GM18508 (cell line): ENCODE results near the gene PHACTR4.
"Not testable (repeated sequence)": the region's sequence is repeated elsewhere in the genome, so short reads cannot be mapped to it uniquely, and the experiment has no call there.

Experiments
- ATAC-seq: cut with Tn5 transposase; IDR thresholded peaks from one replicate; pipeline ENCODE4 v1.9.1; 2021; ENCODE audit warnings: moderate number of reproducible peaks; ENCODE audit not compliant: insufficient read depth, unreplicated experiment

PHACTR4 gene

DNA sequence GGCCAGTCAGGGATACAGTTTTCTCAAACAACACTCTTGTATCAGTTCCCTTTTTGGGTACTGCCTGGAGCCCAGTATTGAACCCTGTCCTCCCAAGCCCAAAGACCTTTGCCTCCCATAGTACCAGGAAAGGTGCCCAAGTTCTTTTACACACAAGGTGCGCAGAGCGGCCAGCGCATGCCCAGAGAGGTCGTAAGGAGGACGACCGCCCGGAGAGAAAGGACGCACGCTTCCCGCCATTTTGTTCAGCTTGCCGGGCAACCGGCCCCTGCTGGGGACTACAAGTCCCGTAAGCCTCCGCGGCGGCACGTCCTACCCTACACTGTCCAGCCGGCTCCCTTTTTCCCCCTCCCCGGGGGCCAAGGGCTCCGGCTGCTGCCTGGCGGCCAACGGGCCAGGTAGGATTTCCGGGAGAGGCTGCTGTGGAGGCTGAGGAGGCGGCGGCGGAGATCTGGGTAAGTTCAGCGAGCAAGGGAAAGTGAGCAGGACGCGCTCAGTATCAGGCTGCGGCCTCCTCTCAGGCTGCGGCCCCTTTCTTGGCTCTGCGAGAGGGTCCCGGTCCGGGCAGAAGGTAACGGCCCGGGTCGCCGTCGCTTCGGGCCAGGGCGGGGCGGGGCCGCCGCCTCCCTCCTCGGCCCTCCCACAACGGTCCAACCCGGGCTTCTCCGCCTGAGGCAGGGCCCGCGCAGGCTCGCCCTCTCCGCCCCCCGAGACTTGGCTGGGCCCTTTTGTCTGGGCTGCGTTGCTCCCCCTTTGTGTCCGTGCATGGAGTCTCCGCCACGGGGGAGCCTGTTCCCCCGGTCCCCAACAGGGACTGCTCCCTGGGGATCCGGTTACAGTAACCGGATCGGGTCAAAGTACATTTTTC, at the start of gene PHACTR4:
TSS of gene PHACTR4 (plus strand) at position 370 of the 868 bp plus-strand sequence. CDS start 37,708 bp downstream, outside the sequence.
- ATAC-seq = peak; percentile 58

DNA sequence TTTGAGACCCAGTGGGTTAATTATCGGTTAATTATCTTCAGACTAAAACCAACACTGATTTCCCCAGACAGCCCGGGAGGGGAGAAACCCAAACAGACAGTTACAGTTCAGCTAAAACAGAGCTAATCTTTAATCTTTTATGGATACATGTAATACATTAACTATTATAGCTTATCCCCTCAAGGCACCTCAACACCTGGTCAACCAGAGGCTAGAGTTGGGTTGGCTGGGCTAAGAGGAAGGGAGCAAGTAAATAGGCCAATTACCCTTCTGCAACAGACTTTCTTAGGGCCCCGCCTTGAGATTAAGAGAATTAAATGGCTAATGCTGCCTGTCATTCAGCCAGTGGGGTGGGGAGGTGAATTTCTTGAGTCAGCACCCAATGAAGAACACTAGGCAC, 47.3 kb upstream of the PHACTR4 start:
- ATAC-seq = no peak

DNA sequence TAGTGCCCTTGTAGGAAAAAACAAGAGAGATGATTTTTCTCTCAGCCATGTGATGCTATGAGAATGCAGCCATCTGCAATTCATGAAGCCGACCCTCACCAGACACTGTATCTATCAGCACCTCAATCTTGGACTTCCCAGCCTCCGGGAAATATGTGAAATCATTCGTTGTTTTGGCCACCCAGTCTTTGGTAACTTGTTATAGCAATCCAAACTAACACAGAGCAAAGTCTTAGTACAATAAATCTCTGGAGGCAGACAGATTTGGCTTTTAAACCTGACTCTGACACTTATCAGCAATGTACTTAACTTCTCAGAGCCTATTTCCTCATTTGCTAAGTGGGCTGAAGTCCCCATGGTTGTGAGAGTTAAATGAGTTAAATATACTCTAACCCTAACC, 45.8 kb upstream of the PHACTR4 start:
- ATAC-seq = no peak

DNA sequence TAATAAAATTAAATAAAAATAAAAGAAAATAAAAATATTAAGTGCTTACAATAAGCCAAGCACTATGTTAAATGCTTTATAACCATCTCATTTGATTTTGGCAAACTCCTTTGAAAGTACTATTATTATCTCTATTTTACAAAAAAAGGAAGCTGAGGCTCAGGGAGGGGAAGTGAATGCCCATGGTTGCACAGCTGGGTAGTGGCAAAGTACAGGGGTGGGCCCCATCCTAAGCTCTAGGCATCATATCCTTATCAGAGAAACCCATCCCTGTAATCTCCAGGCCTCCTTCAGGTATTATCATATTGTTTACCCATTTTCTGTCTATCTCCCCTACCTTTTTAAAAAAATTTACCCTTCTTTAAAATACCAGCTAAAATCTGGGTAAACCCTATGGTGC, 43.0 kb upstream of the PHACTR4 start:
- no peak for ATAC-seq

DNA sequence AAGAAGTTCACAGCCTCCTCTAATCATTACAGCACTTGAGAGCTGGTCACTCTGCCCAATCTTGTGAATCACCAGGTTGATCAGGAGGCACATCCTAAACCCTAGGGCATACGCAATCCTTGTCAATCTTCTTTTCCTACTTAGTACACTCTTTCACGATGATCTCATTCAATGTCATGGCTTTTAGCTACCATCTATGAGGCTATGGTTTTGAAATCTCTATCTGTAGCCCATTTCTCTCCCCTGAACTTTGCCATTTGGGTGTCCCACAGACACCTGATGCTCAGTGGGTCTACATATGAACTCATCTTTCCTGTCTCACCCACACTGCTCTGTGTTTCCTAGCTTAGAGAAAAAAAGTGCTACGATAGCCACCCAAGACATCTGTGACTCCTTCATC, 42.6 kb upstream of the PHACTR4 start:
- no peak for ATAC-seq

DNA sequence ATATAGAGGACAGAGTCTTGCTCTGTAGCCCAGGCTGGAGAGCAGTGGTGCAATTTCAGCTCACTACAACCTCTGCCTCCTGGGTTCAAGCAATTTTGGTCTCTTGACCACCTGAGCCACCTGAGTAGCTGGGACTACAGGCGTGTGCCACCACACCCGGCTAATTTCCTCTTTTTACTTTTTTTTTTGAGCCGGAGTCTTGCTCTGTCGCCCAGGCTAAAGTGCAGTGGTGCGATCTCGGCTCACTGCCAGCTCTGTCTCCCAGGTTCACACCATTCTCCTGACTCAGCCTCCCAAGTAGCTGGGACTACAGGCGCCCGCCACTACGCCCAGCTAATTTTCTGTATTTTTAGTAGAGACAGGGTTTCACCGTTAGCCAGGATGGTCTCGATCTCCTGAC, 42.1 kb upstream of the PHACTR4 start:
- not testable (repeated sequence) for ATAC-seq

DNA sequence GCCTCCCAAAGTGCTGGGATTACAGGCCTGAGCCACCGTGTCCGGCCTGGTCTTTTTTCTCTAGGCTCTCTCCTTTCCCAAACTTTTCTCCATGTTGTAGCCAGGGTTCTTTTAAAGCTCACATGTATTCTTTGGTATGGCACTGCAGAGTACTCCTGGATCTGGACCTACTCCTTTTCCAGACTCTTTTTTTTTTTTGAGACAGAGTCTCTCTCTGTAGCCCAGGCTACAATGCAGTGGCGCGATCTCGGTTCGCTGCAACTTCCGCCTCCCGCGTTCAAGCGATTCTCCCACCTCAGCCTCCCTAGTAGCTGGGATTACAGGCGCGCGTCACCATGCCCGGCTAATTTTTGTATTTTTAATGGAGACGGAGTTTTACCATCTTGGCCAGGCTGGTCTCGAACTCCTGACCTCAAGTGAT, 41.3 kb upstream of the PHACTR4 start:
- ATAC-seq = no peak

DNA sequence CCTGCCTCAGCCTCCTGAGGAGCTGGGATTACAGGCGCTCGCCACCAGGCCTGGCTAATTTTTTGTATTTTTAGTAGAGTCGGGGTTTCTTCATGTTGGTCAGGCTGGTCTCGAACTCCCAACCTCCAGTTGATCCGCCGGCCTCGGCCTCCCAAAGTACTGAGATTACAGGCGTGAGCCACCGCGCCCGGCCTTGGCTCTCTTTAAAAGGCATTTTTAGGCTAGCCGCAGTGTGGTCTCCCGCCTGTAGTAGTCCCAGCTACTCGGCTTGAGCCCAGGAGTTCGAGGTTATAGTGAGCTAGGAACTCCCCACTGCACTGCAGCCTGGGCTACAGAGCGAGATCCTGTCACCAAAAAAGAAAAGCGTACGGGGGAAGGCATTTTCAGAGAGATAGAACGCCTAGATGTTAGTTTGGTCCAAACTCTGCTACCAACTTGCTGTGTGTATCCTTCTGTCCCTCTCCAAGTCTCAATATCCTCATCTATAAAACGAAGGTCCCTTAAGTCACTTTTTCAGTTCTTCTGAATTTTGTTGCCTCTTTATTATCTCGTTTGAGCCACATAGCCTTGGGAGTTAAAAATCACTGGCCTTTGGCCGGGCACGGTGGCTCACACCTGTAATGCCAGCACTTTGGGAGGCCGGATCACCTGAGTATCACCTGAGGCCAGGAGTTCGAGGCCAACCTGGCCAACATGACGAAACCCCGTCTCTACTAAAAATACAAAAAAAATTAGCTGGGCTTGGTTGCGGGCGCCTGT, 40.0 kb upstream of the PHACTR4 start:
- no peak for ATAC-seq

DNA sequence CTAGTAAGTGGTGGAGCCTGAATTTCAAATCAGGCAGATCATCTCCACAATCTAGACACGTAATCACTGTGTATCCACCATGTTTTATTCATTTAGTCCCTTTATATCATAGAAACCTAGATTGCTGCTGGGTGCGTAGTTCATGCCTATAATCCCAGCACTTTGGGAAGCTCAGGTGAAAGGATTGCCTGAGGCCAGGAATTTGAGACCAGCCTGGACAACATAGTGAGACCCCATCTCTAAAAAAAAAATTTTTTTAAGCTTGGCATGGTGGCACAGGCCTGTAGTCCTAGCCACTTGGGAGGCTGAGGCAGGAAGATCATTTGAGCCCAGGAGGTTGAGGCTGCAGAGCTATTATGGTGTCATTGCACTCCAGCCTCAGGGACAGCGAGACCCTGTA, 30.6 kb upstream of the PHACTR4 start:
- no peak for ATAC-seq

DNA sequence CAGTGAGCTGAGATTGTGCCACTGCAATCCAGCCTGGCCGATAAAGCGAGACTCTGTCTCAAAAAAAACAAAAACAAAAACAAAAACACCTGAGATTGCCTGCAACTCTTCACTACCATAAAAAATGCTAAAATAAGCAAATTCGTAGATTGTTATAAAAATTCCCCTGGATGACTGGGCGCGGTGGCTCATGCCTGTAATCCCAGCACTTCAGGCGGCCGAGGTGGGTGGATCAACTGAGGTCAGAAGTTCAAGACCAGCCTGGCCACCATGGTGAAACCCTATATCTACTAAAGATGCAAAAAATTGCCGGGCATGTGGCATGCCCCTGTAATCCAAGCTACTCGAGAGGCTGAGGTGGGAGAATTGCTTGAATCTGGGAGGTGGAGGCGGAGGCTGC, 30.0 kb upstream of the PHACTR4 start:
- ATAC-seq = no peak

DNA sequence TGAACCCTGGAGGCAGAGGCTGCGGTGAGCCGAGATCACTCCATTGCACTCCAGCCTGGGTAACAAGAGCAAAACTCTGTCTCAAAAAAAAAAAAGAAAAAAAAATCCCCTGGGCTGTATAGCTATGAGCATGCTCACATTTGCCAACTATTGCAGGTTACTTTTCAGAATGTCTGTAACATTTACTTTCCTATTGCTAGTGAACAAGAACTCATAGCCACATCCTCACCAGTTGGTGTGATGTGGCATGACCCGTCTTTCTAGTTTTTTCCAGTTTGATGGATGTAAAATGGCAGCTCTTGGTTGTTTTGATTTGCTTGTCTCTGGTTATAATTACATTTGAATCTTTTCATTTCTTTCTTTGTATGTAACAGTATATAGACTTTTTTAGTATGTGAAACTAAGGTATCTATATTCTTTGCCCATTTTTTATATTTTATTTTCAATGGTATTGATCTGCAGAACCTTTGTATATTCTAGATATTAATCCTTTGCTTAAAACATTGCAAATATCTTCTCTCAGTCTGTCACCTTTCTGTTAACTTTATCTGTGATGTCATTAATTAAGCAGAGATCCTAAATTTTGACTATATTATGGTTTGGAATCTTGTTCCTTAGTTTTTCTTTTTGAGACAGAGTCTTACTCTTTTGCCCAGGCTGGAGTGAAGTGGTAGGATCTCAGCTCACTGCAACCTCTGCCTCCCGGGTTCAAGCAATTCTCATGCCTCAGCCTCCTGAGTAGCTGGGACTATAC, 29.1 kb upstream of the PHACTR4 start:
- no peak for ATAC-seq

DNA sequence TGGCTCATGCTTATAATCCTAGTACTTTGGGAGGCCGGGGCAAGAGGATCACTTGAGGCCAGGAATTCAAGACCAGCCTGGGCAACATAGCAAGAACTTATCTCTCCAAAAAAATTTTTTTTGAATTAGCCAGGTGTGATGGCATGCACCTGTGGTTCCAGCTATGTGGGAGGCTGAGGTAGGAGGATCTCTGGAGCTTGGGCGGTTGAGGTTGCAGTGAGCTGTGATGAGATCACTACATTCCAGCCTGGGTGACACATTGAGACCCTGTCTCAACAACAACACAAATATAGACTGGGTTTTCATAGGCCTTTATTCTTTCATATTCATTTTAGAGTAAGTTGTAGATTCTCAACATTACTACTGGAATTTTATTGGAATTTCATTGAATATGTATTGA, 27.9 kb upstream of the PHACTR4 start:
- no peak for ATAC-seq

DNA sequence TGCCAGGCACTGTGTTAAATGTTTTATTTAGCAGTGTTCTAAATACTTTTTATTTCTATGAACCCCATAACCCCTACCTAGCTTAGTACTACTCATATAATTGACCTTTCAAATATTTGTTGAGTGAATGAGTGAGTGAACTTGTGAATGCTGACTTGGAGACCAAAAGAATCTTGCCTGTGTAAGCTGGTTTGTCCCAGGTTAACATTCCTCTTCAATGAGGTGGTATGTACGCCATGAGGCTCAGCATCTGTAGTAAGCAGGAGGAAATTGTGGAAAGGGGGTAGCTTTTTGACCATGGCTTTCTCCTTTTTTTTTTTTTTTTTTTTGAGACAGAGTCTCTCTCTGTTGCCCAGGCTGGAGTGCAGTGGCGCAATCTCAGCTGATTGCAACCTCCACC, 26.1 kb upstream of the PHACTR4 start:
- no peak for ATAC-seq

DNA sequence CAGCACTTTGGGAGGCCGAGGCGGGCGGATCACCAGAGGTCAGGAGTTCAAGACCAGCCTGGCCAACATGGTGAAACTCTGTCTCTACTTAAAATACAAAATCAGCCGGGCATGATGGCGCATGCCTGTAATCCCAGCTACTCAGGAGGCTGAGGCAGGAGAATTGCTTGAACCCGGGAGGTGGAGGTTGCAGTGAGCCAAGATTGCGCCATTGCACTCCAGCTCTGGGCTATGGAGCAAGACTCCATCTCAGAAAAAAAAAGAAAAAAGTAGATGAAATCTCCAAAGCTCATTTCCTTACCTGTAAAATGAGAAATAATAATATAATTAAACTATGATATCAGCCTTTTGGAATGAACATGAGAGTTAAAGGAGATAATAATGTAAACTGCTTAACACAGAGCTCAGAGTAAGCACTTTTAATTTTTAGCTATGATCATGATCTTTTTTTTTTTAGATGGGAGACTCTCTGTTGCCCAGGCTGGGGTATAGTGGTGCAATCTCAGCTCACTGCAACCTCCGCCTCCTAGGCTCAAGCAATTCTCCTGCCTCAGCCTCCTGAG, 16.2 kb upstream of the PHACTR4 start:
- not testable (repeated sequence) for ATAC-seq

DNA sequence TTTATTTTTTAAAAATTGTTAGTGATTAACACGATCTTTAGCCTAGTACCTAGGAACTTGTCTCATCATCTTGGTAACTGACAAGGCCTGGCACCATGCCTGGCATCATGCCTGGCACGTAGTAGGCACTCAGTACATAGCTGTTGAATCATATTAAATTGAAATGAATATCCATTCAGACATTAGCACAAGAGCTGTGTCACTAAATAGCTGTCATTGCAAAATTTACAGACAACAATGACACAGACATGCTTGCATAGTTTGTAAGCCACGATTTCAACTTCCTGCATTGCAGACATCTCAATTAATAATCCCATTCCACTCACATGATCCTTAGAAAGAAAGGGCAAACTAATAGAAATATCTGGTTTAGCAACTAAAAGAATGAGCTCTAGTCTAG, 15.4 kb upstream of the PHACTR4 start:
- ATAC-seq = no peak

DNA sequence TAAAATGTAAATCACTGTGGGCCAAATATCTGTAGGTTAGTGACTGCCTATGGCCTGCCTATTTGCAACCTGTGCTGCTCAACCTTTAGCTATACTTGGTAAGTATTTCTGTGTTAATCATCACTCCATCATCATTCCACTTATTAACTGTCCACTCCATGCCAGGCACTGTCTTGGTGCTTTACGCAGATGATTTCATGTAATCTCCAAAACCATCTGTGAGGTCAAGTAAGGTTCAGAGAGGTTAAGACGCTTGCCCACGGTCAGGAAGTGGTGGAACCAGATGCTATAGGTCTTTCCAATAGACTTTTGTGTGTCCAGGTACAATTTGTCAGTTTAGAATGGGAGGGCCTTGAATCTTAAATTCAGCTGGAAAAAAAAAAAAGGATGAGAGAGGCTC, 10.8 kb upstream of the PHACTR4 start:
- ATAC-seq = no peak

DNA sequence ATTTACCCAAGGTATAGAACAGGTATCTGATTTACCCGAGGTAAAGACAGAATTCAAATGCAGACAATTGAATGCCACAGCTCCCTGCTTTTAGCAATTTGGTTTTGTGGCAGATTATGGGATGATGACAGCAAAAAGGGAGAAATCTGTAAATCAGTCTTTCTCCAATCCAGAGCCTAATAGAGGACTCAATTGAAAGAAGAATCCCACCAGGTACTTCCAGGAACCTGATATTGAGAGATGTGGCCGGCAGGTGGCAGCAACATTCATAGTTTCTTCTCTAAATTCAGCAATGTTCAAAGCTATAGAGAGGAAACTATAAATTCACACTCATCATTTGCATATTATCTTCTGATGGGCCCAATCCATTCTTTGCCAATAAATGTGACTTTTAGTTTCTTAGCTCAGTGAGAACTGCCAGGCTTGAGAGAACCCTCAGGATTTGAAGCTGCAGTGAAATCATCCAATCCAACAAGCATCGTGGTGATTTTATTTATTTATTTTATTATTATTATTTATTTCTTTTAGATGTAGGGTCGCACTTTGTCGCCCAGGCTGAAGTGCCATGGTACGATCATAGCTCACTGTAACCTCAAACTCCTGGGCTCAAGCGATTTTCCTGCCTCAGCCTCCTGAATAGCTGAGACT, 9.8 kb upstream of the PHACTR4 start:
- ATAC-seq = no peak

DNA sequence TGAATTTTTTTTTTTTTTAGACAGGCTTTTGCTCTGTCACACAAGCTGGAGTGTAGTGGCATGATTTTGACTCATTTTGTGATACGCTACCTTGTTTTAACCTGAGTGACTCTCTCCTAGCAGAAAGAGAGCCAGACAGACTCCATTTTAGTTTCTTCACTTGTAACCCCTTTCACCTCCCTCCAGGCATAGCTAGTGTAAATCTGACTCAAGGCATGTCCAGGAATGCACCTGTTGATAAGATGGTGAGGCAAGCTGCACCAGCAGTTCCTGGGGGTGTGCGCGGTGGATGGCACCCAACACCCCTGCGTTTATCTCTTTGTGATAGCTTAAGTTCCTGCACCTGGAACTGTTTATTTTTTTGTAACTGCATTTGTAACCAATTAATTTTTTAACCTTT, 4.7 kb upstream of the PHACTR4 start:
- no peak for ATAC-seq

DNA sequence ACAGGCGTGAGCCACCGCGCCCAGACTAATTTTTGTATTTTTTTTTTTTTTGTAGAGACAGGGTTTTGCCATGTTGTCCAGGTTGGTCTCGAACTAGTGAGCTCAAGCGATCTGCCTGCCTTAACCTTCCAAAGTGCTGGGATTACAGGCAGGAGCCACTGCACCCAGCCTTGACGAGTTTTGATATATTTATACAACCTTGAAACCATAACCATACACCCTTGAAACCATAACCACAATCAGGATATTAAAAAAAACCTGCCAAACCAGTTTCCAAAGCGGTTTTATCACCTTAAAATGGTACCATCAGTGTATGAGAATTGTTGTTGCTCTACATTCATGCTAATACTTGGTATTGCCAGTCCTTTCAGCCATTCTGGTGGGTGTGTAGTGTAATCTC, 3.7 kb upstream of the PHACTR4 start:
- no peak for ATAC-seq

DNA sequence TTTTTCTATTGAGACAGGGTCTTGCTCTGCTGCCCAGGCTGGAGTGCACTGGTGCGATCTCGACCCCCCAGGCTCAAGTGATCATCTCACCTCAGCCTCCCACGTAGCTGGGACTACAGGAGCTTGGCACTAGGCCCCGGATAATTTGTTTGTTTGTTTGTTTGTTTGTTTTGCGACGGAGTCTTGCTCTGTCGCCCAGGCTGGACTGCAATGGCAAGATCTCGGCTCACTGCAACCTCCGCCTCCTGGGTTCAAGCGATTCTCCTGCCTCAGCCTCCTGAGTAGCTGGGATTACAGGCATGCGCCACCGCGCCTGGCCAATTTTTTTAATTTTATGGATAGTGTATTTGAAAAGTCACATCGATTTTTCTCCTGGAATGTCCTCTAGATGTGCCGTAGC, 932 bp upstream of the PHACTR4 start:
- not testable (repeated sequence) for ATAC-seq
